ENCODE data around the gene ABAT. TPM values are rescaled to one million over a fixed set of nuclear protein-coding genes. Genes with fewer than 3 reads are reported as not detected.

ABAT gene
- total and polyA plus RNA-seq, 10 of the 15 experiments (the other 5 are each of a cell fraction or from before 2014, with no cell fraction given): 1.0 to 10.6 (median 1.9) TPM

DNA sequence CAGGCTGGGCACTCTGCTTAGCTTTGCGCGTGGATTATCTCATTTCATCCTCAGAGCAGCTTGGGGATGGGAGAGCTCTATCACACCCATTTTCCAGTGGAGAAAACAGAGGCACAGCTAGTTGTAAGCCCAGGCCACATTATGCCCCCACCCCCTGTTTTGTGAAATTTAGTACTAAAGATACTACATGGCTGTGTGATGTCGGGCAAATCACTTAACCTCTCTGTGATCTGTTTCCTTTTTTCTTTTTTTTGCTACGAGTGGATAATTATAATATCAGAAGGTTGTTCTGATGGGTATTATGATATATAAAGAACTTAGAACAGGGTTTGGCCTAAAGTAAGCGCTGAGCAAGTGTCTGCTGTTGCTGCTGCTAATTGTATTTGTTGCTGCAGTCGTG is 41.6 kb downstream of the ABAT start:
- Histone ChIP-seq H3K9ac (ENCODE audit: control insufficient read depth, insufficient read depth, low read length) (no peak overlapping the region), H3K9me3 (replicated peaks; ENCODE audit: control insufficient read depth, insufficient read depth, low read length) (no peaks in the 10 kb centered on the region; the same call in 2 of the 3 replicates), H3K4me3 (no peak overlapping the region), H3K27me3 (replicated peaks in 1 of 2; ENCODE audit: control insufficient read depth in 2 of 2, insufficient read depth in 2 of 2, low read length in 1 of 2) (no peaks in the 10 kb centered on the region), H3K4me1 (ENCODE audit: control insufficient read depth, insufficient read depth, low read length) (no peaks in the 10 kb centered on the region), H4K20me1 (ENCODE audit: control insufficient read depth, insufficient read depth) (no peaks in the 10 kb centered on the region), H3K79me2 (ENCODE audit: control insufficient read depth, insufficient read depth, low read length) (no peaks in the 10 kb centered on the region), H3K27ac (ENCODE audit: control insufficient read depth, insufficient read depth) (no peak overlapping the region), H3K36me3 (ENCODE audit: control insufficient read depth in 2 of 2, insufficient read depth in 2 of 2, low read length in 1 of 2) (no peaks in the 10 kb centered on the region), H3K4me2 (ENCODE audit: control insufficient read depth, insufficient read depth) (no peak overlapping the region), H2AFZ (ENCODE audit: control insufficient read depth, low read depth, low read length) (no peak overlapping the region)
- CTCF ChIA-PET: interaction anchor here (0.7 kb wide), 1 partner anchor 36 kb away, joined by 5 read pairs; no protein-coding TSS in a partner anchor
- intact Hi-C loops (cut with micrococcal nuclease; ENCODE audit: unreplicated experiment): no loop called here
- DNase-seq (ENCODE audit: low read depth, low spot score) (no peak), ATAC-seq (no peak), FAIRE-seq (no peak)
- POLR2A ChIA-PET: no interaction called here
- in situ Hi-C loops (cut with MboI): no loop called here
- BruUV-seq (replicated peaks): no TSS peak
- RAD21 ChIA-PET (ENCODE audit: unreplicated experiment): no interaction called here
- WGBS (ENCODE audit: insufficient coverage, insufficient replicate concordance, low lambda C conversion rate, missing lambda C conversion rate): 64% methylated on average over 6 of the region's 6 CpGs
- SMC1A ChIA-PET (ENCODE audit: uncharacterized antibody, unreplicated experiment): no interaction called here
- TF ChIP-seq, protein P1, sequence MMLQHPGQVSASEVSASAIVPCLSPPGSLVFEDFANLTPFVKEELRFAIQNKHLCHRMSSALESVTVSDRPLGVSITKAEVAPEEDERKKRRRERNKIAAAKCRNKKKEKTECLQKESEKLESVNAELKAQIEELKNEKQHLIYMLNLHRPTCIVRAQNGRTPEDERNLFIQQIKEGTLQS (IDR thresholded peaks at IDR 0.05; ENCODE audit: borderline replicate concordance, extremely low read depth, low read depth, low read length): no peak
- TF ChIP-seq, protein P2, sequence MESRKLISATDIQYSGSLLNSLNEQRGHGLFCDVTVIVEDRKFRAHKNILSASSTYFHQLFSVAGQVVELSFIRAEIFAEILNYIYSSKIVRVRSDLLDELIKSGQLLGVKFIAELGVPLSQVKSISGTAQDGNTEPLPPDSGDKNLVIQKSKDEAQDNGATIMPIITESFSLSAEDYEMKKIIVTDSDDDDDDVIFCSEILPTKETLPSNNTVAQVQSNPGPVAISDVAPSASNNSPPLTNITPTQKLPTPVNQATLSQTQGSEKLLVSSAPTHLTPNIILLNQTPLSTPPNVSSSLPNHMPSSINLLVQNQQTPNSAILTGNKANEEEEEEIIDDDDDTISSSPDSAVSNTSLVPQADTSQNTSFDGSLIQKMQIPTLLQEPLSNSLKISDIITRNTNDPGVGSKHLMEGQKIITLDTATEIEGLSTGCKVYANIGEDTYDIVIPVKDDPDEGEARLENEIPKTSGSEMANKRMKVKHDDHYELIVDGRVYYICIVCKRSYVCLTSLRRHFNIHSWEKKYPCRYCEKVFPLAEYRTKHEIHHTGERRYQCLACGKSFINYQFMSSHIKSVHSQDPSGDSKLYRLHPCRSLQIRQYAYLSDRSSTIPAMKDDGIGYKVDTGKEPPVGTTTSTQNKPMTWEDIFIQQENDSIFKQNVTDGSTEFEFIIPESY (IDR thresholded peaks at IDR 0.05): no peak
- TF ChIP-seq POLR2AphosphoS5 (IDR thresholded peaks at IDR 0.05; ENCODE audit: low read length) (no peak), FOXM1 (IDR thresholded peaks at IDR 0.05; ENCODE audit: low read depth, low read length) (no peak), SIN3A (IDR thresholded peaks at IDR 0.05; ENCODE audit: low read depth, low read length) (no peak), SIX5 (IDR thresholded peaks at IDR 0.05; ENCODE audit: low read depth, low read length, severe bottlenecking) (no peak), EP300 (IDR thresholded peaks at IDR 0.05; ENCODE audit: borderline replicate concordance in 1 of 2, control insufficient read depth in 1 of 2, low read depth in 2 of 2, low read length in 2 of 2) (no peak), SP1 (IDR thresholded peaks at IDR 0.05; ENCODE audit: low read depth, low read length) (no peak), ZNF24 (IDR thresholded peaks at IDR 0.05) (no peak), CEBPB (IDR thresholded peaks at IDR 0.05; ENCODE audit: borderline replicate concordance in 1 of 2, low read depth in 2 of 2, low read length in 2 of 2) (no peak), MYB (IDR thresholded peaks at IDR 0.05; ENCODE audit: borderline replicate concordance, low read depth, low read length) (no peak), KAT2A (conservative IDR thresholded peaks at IDR 0.05; ENCODE audit: control insufficient read depth, low read depth, low read length) (no peak)
- TF ChIP-seq, protein P3, sequence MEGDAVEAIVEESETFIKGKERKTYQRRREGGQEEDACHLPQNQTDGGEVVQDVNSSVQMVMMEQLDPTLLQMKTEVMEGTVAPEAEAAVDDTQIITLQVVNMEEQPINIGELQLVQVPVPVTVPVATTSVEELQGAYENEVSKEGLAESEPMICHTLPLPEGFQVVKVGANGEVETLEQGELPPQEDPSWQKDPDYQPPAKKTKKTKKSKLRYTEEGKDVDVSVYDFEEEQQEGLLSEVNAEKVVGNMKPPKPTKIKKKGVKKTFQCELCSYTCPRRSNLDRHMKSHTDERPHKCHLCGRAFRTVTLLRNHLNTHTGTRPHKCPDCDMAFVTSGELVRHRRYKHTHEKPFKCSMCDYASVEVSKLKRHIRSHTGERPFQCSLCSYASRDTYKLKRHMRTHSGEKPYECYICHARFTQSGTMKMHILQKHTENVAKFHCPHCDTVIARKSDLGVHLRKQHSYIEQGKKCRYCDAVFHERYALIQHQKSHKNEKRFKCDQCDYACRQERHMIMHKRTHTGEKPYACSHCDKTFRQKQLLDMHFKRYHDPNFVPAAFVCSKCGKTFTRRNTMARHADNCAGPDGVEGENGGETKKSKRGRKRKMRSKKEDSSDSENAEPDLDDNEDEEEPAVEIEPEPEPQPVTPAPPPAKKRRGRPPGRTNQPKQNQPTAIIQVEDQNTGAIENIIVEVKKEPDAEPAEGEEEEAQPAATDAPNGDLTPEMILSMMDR (IDR thresholded peaks at IDR 0.05 in 2 of 3, conservative IDR thresholded peaks at IDR 0.05 in 1 of 3; ENCODE audit: control insufficient read depth in 2 of 3, extremely low read depth in 1 of 3, insufficient read depth in 1 of 3, low read depth in 3 of 3, low read length in 3 of 3): no peak
- TF ChIP-seq, protein P4, sequence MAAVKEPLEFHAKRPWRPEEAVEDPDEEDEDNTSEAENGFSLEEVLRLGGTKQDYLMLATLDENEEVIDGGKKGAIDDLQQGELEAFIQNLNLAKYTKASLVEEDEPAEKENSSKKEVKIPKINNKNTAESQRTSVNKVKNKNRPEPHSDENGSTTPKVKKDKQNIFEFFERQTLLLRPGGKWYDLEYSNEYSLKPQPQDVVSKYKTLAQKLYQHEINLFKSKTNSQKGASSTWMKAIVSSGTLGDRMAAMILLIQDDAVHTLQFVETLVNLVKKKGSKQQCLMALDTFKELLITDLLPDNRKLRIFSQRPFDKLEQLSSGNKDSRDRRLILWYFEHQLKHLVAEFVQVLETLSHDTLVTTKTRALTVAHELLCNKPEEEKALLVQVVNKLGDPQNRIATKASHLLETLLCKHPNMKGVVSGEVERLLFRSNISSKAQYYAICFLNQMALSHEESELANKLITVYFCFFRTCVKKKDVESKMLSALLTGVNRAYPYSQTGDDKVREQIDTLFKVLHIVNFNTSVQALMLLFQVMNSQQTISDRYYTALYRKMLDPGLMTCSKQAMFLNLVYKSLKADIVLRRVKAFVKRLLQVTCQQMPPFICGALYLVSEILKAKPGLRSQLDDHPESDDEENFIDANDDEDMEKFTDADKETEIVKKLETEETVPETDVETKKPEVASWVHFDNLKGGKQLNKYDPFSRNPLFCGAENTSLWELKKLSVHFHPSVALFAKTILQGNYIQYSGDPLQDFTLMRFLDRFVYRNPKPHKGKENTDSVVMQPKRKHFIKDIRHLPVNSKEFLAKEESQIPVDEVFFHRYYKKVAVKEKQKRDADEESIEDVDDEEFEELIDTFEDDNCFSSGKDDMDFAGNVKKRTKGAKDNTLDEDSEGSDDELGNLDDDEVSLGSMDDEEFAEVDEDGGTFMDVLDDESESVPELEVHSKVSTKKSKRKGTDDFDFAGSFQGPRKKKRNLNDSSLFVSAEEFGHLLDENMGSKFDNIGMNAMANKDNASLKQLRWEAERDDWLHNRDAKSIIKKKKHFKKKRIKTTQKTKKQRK (IDR thresholded peaks at IDR 0.05; ENCODE audit: low read depth, low read length): no peak

All from GM12878 (cell line).